Neural cell (in vitro differentiated cells): ENCODE data around the gene NDUFB8. TPM values are rescaled to one million over a fixed set of nuclear protein-coding genes. Genes with fewer than 3 reads are reported as not detected.

ENCODE experiments used
- H2AFZ ChIP-seq: fragments of 200-600, 300-800 bp; sonication (generic), shearing (Covaris generic); 2 replicates; pipeline ENCODE4 v1.6.0; 2014; ENCODE audit warnings: low read depth, mild to moderate bottlenecking, antibody characterized with exemption, low read length, moderate library complexity
- H3F3A ChIP-seq: fragments of 200-600 bp; shearing (Covaris generic); 2 replicates; pipeline ENCODE4 v1.6.1; 2016; ENCODE audit warnings: mild to moderate bottlenecking, moderate library complexity, mixed read lengths, antibody characterized with exemption, low read length; ENCODE audit not compliant: insufficient read depth, poor library complexity, severe bottlenecking
- H3K27ac ChIP-seq: fragments of 200-600, 300-800 bp; sonication (generic), shearing (Covaris generic); 2 replicates; pipeline ENCODE4 v1.5.1; 2014; ENCODE audit warnings: mild to moderate bottlenecking, low read length, moderate library complexity
- H3K27me3 ChIP-seq: fragments of 300-800, 200-600 bp; sonication (generic), shearing (Covaris generic); 2 replicates; pipeline ENCODE4 v1.6.0; 2014; ENCODE audit warnings: mild to moderate bottlenecking, low read depth, low read length, moderate library complexity; ENCODE audit not compliant: insufficient read depth
- H3K36me3 ChIP-seq: fragments of 300-800, 200-600 bp; sonication (generic), shearing (Covaris generic); 2 replicates; pipeline ENCODE4 v1.5.1; 2014; ENCODE audit warnings: mild to moderate bottlenecking, antibody characterized with exemption, low read length, moderate library complexity; ENCODE audit not compliant: insufficient read depth
- H3K4me2 ChIP-seq: fragments of 300-800, 200-600 bp; sonication (generic), shearing (Covaris generic); 2 replicates; pipeline ENCODE4 v1.6.0; 2014; ENCODE audit warnings: mild to moderate bottlenecking, low read length
- H3K4me3 ChIP-seq: fragments of 300-800, 200-600 bp; sonication (generic), shearing (Covaris generic); 2 replicates; pipeline ENCODE4 v1.5.1; 2014; ENCODE audit warnings: mild to moderate bottlenecking, low read length, moderate library complexity
- H3K79me2 ChIP-seq: fragments of 200-600 bp; shearing (Covaris generic); replicated peaks from 2 replicates; pipeline ENCODE4 v1.6.0; 2014; ENCODE audit warnings: mild to moderate bottlenecking, low read length, moderate library complexity; ENCODE audit not compliant: insufficient read depth
- H3K9ac ChIP-seq: fragments of 300-800, 200-600 bp; sonication (generic), shearing (Covaris generic); 2 replicates; pipeline ENCODE4 v1.6.1; 2016; ENCODE audit warnings: mild to moderate bottlenecking, low read length, mixed read lengths
- H3K9me2 ChIP-seq: fragments of 200-600 bp; shearing (Covaris generic); 2 replicates; pipeline ENCODE4 v1.6.1; 2016; ENCODE audit warnings: mild to moderate bottlenecking, low read length, mixed read lengths; ENCODE audit not compliant: insufficient read depth
- H3K9me3 ChIP-seq: fragments of 200-600, 300-800 bp; sonication (generic), shearing (Covaris generic); 2 replicates; pipeline ENCODE4 v1.6.1; 2016; ENCODE audit warnings: mild to moderate bottlenecking, mixed run types, low read length, moderate library complexity, mixed read lengths
- H4K20me1 ChIP-seq: fragments of 200-600 bp; shearing (Covaris generic); 2 replicates; pipeline ENCODE4 v1.6.1; 2016; ENCODE audit warnings: mild to moderate bottlenecking, mixed run types; ENCODE audit not compliant: insufficient read depth
- CTCF ChIP-seq: fragments of 450-650 bp; IDR thresholded peaks from 2 replicates; pipeline ENCODE4 v1.5.1; 2014; ENCODE audit warnings: antibody characterized with exemption, mild to moderate bottlenecking, moderate library complexity; ENCODE audit not compliant: poor library complexity, severe bottlenecking
- EP300 ChIP-seq: fragments of 450-650 bp; conservative IDR thresholded peaks from 2 replicates; pipeline ENCODE4 v1.6.1; 2014; ENCODE audit warnings: antibody characterized with exemption, mild to moderate bottlenecking, moderate library complexity; ENCODE audit not compliant: poor library complexity, severe bottlenecking
- EZH2 ChIP-seq: fragments of 200-600, 300-800 bp; shearing (Covaris generic), sonication (generic); IDR thresholded peaks from 2 replicates; pipeline ENCODE4 v1.6.1; 2014; ENCODE audit warnings: antibody characterized with exemption, low read length, borderline replicate concordance, mild to moderate bottlenecking; ENCODE audit not compliant: insufficient read depth, poor library complexity, severe bottlenecking
- MXI1 ChIP-seq: fragments of 450-650 bp; conservative IDR thresholded peaks from 2 replicates; pipeline ENCODE4 v1.6.1; 2014; ENCODE audit warnings: antibody characterized with exemption, mild to moderate bottlenecking; ENCODE audit not compliant: poor library complexity, severe bottlenecking
- POLR2AphosphoS5 ChIP-seq: IDR thresholded peaks from 2 replicates; pipeline ENCODE4 v1.6.1; 2012
- RAD21 ChIP-seq: fragments of 450-650 bp; conservative IDR thresholded peaks from 2 replicates; pipeline ENCODE4 v1.6.1; 2014; ENCODE audit warnings: antibody characterized with exemption, mild to moderate bottlenecking, moderate library complexity
- SMC3 ChIP-seq: fragments of 450-650 bp; conservative IDR thresholded peaks from 2 replicates; pipeline ENCODE4 v1.6.1; 2014; ENCODE audit warnings: antibody characterized with exemption, mild to moderate bottlenecking, moderate library complexity; ENCODE audit not compliant: poor library complexity
- TAF1 ChIP-seq: IDR thresholded peaks from 2 replicates; pipeline ENCODE4 v1.6.1; 2012; ENCODE audit warnings: low read depth
- polyA plus RNA-seq: library from polyadenylated mRNA; depleted of rRNA; stranded (reverse); fragments of >200 nt; gene quantifications from 2 replicates; pipeline ENCODE4 v1.2.3, GENCODE V29; 2014
- TF ChIP-seq, protein P1 (sequence below): IDR thresholded peaks from 2 replicates; pipeline ENCODE4 v1.6.1; 2012; ENCODE audit warnings: borderline replicate concordance

NDUFB8 gene
- polyA plus RNA-seq, 1 donor from 2014 or later: 407 TPM

DNA sequence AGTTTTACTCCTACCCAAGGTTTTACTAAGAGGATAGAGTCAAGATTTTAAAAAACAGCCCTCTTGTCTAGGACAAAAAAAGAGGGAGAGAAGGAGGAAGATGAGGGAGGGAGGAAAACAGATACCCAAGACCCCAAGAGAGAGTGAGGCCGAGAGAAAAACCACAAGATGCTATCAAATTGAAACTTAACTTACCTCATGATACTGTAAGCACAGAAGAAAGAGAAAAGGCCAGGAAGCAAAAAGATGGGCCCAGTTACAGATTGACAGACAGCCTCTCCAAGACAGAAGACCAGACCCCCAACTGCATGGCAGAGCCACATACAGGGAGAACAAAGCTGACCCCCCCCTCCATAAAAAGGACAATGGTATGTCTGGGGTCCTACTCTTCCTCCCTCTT, 21.4 kb downstream of the NDUFB8 start:
- no peak overlapping the region for H3K4me3 ChIP-seq
- TF ChIP-seq, protein P1, sequence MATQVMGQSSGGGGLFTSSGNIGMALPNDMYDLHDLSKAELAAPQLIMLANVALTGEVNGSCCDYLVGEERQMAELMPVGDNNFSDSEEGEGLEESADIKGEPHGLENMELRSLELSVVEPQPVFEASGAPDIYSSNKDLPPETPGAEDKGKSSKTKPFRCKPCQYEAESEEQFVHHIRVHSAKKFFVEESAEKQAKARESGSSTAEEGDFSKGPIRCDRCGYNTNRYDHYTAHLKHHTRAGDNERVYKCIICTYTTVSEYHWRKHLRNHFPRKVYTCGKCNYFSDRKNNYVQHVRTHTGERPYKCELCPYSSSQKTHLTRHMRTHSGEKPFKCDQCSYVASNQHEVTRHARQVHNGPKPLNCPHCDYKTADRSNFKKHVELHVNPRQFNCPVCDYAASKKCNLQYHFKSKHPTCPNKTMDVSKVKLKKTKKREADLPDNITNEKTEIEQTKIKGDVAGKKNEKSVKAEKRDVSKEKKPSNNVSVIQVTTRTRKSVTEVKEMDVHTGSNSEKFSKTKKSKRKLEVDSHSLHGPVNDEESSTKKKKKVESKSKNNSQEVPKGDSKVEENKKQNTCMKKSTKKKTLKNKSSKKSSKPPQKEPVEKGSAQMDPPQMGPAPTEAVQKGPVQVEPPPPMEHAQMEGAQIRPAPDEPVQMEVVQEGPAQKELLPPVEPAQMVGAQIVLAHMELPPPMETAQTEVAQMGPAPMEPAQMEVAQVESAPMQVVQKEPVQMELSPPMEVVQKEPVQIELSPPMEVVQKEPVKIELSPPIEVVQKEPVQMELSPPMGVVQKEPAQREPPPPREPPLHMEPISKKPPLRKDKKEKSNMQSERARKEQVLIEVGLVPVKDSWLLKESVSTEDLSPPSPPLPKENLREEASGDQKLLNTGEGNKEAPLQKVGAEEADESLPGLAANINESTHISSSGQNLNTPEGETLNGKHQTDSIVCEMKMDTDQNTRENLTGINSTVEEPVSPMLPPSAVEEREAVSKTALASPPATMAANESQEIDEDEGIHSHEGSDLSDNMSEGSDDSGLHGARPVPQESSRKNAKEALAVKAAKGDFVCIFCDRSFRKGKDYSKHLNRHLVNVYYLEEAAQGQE: no peak
- TF ChIP-seq TAF1 (no peak), SMC3 (no peak), EP300 (no peak), MXI1 (no peak), RAD21 (no peak), POLR2AphosphoS5 (no peak), EZH2 (no peak), CTCF (no peak)
- no peak overlapping the region for H3K4me2 ChIP-seq
- H3K9me3 ChIP-seq: no peaks in the 10 kb centered on the region
- no peaks in the 10 kb centered on the region for H3K9me2 ChIP-seq
- no peaks in the 10 kb centered on the region for H4K20me1 ChIP-seq
- no peak overlapping the region for H3K27ac ChIP-seq
- H3K9ac ChIP-seq: no peak overlapping the region
- H3K36me3 ChIP-seq: peaks cover 6% of the 10 kb centered on the region
- no peaks in the 10 kb centered on the region for H3K79me2 ChIP-seq
- H2AFZ ChIP-seq: no peak overlapping the region
- no peaks in the 10 kb centered on the region for H3K27me3 ChIP-seq
- H3F3A ChIP-seq: no peaks in the 10 kb centered on the region

GRCh38 chr10:100507357-100507732, 22.3 kb downstream of the NDUFB8 start:
- TF ChIP-seq RAD21: no peak
- no peak for TF ChIP-seq MXI1
- no peak for TF ChIP-seq SMC3
- TF ChIP-seq POLR2AphosphoS5: no peak
- TF ChIP-seq, protein P1: no peak

More at GRCh38 chr10:100507357-100507732, 22.3 kb downstream of the NDUFB8 start:
- Histone ChIP-seq H4K20me1 (no peaks in the 10 kb centered on the region), H3K27me3 (no peaks in the 10 kb centered on the region), H3K27ac (no peak overlapping the region), H3F3A (no peaks in the 10 kb centered on the region), H3K4me2 (no peak overlapping the region), H3K9ac (no peak overlapping the region), H3K9me3 (no peaks in the 10 kb centered on the region), H3K9me2 (no peaks in the 10 kb centered on the region), H3K36me3 (peaks cover 6% of the 10 kb centered on the region), H3K79me2 (no peaks in the 10 kb centered on the region), H2AFZ (no peak overlapping the region), H3K4me3 (no peak overlapping the region)
